ENCODE results near the gene KDM8. TPM values are rescaled to one million over a fixed set of nuclear protein-coding genes. Genes with fewer than 3 reads are reported as not detected.

The KDM8 gene
- 0.72 and 1.5 TPM in 2 replicates for total RNA-seq

GRCh38 chr16:27203507-27204311 is at the start of gene KDM8:
Gene KDM8, plus strand, starts transcription at chr16:27203526. Its CDS starts 6,598 bp downstream, at chr16:27210124.

GRCh38 chr16:27268376-27269299 is 65.3 kb downstream of the KDM8 start, which contains the start of gene NSMCE1:
Gene NSMCE1, minus strand, starts transcription at chr16:27268772. Its CDS starts 11,202 bp downstream, at chr16:27257570.

Other genes starting within 250 kb of the KDM8 start
- gene C16orf82, start 136.6 kb upstream of the KDM8 start, total RNA-seq, result 0.24 TPM in 1 of 2 replicates, not detected in the other
- gene NSMCE1, start 65.2 kb downstream of the KDM8 start, total RNA-seq, result 90.4 and 96.3 TPM in 2 replicates
- gene IL4R, start 110.4 kb downstream of the KDM8 start, total RNA-seq, result 39.9 and 51.8 TPM in 2 replicates
- 0.21 TPM in 1 of 2 replicates, not detected in the other for gene IL21R, start 198.6 kb downstream of the KDM8 start, total RNA-seq

All from tracheal epithelial cell (primary cell).